ENCODE data around the gene TEX36.
"Not testable (repeated sequence)": the region's sequence is repeated elsewhere in the genome, so short reads cannot be mapped to it uniquely, and the experiment has no call there.

The TEX36 gene

GRCh38 chr10:125691160-125691981 is 8.4 kb upstream of the TEX36 start:
- no peak for DNase-seq

- DNase-seq = no peak
Observed at GRCh38 chr10:125689955-125690569, 7.1 kb upstream of the TEX36 start.

GRCh38 chr10:125687507-125688185 is 4.7 kb upstream of the TEX36 start:
- DNase-seq = no peak

GRCh38 chr10:125684581-125684980 is 1.6 kb upstream of the TEX36 start:
- DNase-seq = no peak

GRCh38 chr10:125683821-125684220 is 858 bp upstream of the TEX36 start:
- no peak for DNase-seq

- no peak for DNase-seq
Observed at GRCh38 chr10:125679436-125679835, 3.5 kb downstream of the TEX36 start.

GRCh38 chr10:125672884-125673283 is 10.1 kb downstream of the TEX36 start:
- DNase-seq = no peak

GRCh38 chr10:125662584-125662983 is 20.4 kb downstream of the TEX36 start:
- no peak for DNase-seq

- no peak for DNase-seq
Observed at GRCh38 chr10:125661941-125662515, 20.9 kb downstream of the TEX36 start.

- DNase-seq = no peak
Observed at GRCh38 chr10:125661431-125661940, 21.5 kb downstream of the TEX36 start.

GRCh38 chr10:125659071-125659470 is 23.9 kb downstream of the TEX36 start:
- no peak for DNase-seq

GRCh38 chr10:125656523-125656922 is 26.4 kb downstream of the TEX36 start:
- no peak for DNase-seq

GRCh38 chr10:125653113-125653512 is 29.9 kb downstream of the TEX36 start:
- DNase-seq = not testable (repeated sequence)

GRCh38 chr10:125646311-125646710 is 36.7 kb downstream of the TEX36 start:
- DNase-seq = no peak

GRCh38 chr10:125641398-125641797 is 41.6 kb downstream of the TEX36 start:
- DNase-seq = no peak

GRCh38 chr10:125640653-125641052 is 42.3 kb downstream of the TEX36 start:
- no peak for DNase-seq

- no peak for DNase-seq
Observed at GRCh38 chr10:125639846-125640245, 43.1 kb downstream of the TEX36 start.

- no peak for DNase-seq
Observed at GRCh38 chr10:125638555-125638954, 44.4 kb downstream of the TEX36 start.

GRCh38 chr10:125637496-125637895 is 45.5 kb downstream of the TEX36 start:
- DNase-seq = no peak

- no peak for DNase-seq
Observed at GRCh38 chr10:125634606-125635005, 48.4 kb downstream of the TEX36 start.

- no peak for DNase-seq
Observed at GRCh38 chr10:125633517-125633999, 49.4 kb downstream of the TEX36 start.

- no peak for DNase-seq
Observed at GRCh38 chr10:125631806-125632205, 51.2 kb downstream of the TEX36 start.

GRCh38 chr10:125629758-125630376 is 53.1 kb downstream of the TEX36 start:
- peak; percentile 60 for DNase-seq
